Activated CD8-positive, alpha-beta T cell treated with anti-CD3 and anti-CD28 coated beads for 36 hours (primary cell): Measurements from ENCODE around the gene KCNAB1. TPM values are rescaled to one million over a fixed set of nuclear protein-coding genes. Genes with fewer than 3 reads are reported as not detected.

Experiments
- ATAC-seq: fragments of 200-7000 bp; cut with Tn5 transposase; one replicate; pipeline ENCODE4 v1.10.0; 2021; ENCODE audit warnings: mild to moderate bottlenecking, moderate library complexity
- CTCF ChIA-PET: fragments of 350-600 bp; sonication (Branson Sonifier 250); formaldehyde crosslinking; loops from one replicate; lab custom pipeline; 2021; ENCODE audit warnings: antibody characterized with exemption; lab: Charles Lee
- POLR2A ChIA-PET: fragments of 350-600 bp; sonication (Branson Sonifier 250); formaldehyde crosslinking; loops from one replicate; lab custom pipeline; 2021; ENCODE audit warnings: antibody characterized with exemption; lab: Charles Lee
- DNase-seq: peaks from one replicate; pipeline ENCODE4 v3.0.0-alpha.2; 2020
- H3K27ac Mint-ChIP-seq: one replicate; pipeline ENCODE4 v1.8.0; 2021; ENCODE audit warnings: mild to moderate bottlenecking, mixed read lengths
- H3K27me3 Mint-ChIP-seq: one replicate; pipeline ENCODE4 v1.8.0; 2021; ENCODE audit warnings: mixed read lengths
- H3K36me3 Mint-ChIP-seq: one replicate; pipeline ENCODE4 v1.8.0; 2021; ENCODE audit warnings: low read depth, mixed read lengths
- H3K4me1 Mint-ChIP-seq: one replicate; pipeline ENCODE4 v1.8.0; 2021; ENCODE audit warnings: low read depth, mixed read lengths
- H3K4me3 Mint-ChIP-seq: one replicate; pipeline ENCODE4 v1.8.0; 2021; ENCODE audit warnings: mild to moderate bottlenecking, moderate library complexity, mixed read lengths
- H3K9me3 Mint-ChIP-seq: one replicate; pipeline ENCODE4 v1.8.0; 2021; ENCODE audit warnings: mixed read lengths
- intact Hi-C: fragments of 100-400 bp; cut with micrococcal nuclease; formaldehyde crosslinking; loops from one replicate; pipeline ENCODE4 v1.10.0; 2022
- total RNA-seq, 2 experiments: library from RNA; stranded (reverse); gene quantifications; one replicate each; pipeline ENCODE4 v1.2.3, GENCODE V29; 2021
- TF ChIP-seq, protein P1 (sequence below): fragments of 200-600 bp; IDR thresholded peaks from one replicate; pipeline ENCODE4 v1.8.0; 2022; ENCODE audit warnings: antibody characterized with exemption, mild to moderate bottlenecking

The KCNAB1 gene
- total RNA-seq, 2 experiments from 2014 or later: not detected

DNA sequence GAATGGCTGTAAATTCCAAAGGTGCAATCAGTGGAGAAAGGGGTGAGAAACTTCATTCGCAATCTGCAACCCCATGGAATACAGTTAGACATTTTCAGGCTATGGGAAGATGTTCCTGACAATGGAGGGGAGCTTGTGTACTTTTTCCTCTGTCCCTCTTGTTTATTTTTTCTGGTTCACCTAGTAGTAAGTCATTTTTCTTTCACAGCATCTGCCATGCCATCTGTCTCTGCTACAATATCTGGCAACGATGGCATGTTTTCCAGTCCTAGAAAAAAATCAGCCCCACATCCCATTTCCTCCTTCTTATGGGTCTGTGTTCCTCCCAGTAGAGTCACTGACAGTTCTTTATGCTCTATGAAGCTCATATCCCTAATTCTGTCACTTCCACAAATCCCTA, 358.5 kb downstream of the KCNAB1 start:
- Mint-ChIP-seq H3K27me3 (peaks cover 6% of the 10 kb centered on the region), H3K36me3 (no peaks in the 10 kb centered on the region), H3K9me3 (no peaks in the 10 kb centered on the region), H3K4me1 (peaks cover 25% of the 10 kb centered on the region), H3K27ac (no peak overlapping the region), H3K4me3 (no peak overlapping the region)
- DNase-seq: no peak
- intact Hi-C loops: no loop called here
- TF ChIP-seq, protein P1, sequence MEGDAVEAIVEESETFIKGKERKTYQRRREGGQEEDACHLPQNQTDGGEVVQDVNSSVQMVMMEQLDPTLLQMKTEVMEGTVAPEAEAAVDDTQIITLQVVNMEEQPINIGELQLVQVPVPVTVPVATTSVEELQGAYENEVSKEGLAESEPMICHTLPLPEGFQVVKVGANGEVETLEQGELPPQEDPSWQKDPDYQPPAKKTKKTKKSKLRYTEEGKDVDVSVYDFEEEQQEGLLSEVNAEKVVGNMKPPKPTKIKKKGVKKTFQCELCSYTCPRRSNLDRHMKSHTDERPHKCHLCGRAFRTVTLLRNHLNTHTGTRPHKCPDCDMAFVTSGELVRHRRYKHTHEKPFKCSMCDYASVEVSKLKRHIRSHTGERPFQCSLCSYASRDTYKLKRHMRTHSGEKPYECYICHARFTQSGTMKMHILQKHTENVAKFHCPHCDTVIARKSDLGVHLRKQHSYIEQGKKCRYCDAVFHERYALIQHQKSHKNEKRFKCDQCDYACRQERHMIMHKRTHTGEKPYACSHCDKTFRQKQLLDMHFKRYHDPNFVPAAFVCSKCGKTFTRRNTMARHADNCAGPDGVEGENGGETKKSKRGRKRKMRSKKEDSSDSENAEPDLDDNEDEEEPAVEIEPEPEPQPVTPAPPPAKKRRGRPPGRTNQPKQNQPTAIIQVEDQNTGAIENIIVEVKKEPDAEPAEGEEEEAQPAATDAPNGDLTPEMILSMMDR: no peak
- ChIA-PET CTCF (interaction anchor here (1.2 kb wide), 1 partner anchor 11 kb away, joined by 3 read pairs; no protein-coding TSS in a partner anchor), POLR2A (interaction anchor here (0.7 kb wide), 1 partner anchor 336 kb away, joined by 3 read pairs; no protein-coding TSS in a partner anchor)
- ATAC-seq: no peak

DNA sequence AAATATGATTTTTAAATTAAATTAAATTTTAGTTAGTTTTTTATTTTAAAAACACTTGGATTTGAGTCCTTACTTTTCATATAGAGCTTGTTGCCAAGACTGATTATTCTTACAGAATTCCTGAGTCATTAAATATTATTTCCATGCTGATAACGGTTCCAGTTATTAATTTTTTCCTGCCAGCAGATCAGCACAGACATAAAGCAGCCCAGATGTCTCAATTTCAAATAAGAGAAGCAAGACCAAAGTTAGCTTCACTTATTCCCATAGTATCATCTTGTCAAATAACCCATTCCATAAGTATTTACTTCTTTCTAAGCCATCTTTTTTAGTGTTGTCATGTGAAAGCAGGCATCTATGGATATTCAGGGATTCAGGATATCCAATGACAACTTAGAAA, 359.2 kb downstream of the KCNAB1 start:
- TF ChIP-seq, protein P1: no peak
- ATAC-seq (no peak), DNase-seq (no peak)
- intact Hi-C loops: loop anchor here (5.0 kb wide), 1 partner anchor 43 kb away; no protein-coding TSS in a partner anchor
- H3K27ac Mint-ChIP-seq: no peak overlapping the region
- H3K4me1 Mint-ChIP-seq: peaks cover 32% of the 10 kb centered on the region
- ChIA-PET CTCF (interaction anchor here (1.2 kb wide), 1 partner anchor 10 kb away, joined by 3 read pairs; no protein-coding TSS in a partner anchor), POLR2A (interaction anchor here (0.7 kb wide), 1 partner anchor 337 kb away, joined by 3 read pairs; no protein-coding TSS in a partner anchor)
- peaks cover 5% of the 10 kb centered on the region for H3K27me3 Mint-ChIP-seq
- H3K4me3 Mint-ChIP-seq: no peak overlapping the region
- no peaks in the 10 kb centered on the region for H3K36me3 Mint-ChIP-seq
- H3K9me3 Mint-ChIP-seq: no peaks in the 10 kb centered on the region

DNA sequence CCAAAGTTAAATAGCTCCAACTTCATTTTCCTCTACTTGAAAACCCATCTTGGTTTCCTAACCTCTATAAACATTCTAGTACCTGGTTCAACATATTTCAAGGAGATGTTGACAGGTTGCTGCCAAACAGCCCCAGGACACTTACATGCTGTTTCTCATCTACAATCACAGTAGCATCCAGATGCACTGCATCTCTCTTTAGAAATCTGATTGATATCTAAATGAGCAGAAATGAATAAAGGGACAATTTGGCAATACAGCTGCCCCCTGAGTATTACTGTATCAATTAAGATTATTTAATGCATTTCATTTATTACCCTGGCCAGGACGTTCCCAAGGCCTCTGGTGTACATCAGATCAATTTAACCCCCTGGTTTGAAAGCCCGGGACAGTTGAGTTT, 360.6 kb downstream of the KCNAB1 start:
- no peaks in the 10 kb centered on the region for H3K36me3 Mint-ChIP-seq
- H3K4me1 Mint-ChIP-seq: peaks cover 42% of the 10 kb centered on the region
- DNase-seq (no peak), ATAC-seq (no peak)
- no peak overlapping the region for H3K27ac Mint-ChIP-seq
- H3K9me3 Mint-ChIP-seq: no peaks in the 10 kb centered on the region
- peaks cover 2% of the 10 kb centered on the region for H3K27me3 Mint-ChIP-seq
- intact Hi-C loops: loop anchor here (5.0 kb wide), 1 partner anchor 41 kb away; no protein-coding TSS in a partner anchor
- H3K4me3 Mint-ChIP-seq: no peak overlapping the region
- ChIA-PET CTCF (interaction anchor here (1.1 to 2.3 kb wide), 7 partner anchors 8 to 331 kb away, joined by 3 to 7 read pairs (median 4); no protein-coding TSS in a partner anchor), POLR2A (no interaction called here)
- TF ChIP-seq, protein P1: no peak

DNA sequence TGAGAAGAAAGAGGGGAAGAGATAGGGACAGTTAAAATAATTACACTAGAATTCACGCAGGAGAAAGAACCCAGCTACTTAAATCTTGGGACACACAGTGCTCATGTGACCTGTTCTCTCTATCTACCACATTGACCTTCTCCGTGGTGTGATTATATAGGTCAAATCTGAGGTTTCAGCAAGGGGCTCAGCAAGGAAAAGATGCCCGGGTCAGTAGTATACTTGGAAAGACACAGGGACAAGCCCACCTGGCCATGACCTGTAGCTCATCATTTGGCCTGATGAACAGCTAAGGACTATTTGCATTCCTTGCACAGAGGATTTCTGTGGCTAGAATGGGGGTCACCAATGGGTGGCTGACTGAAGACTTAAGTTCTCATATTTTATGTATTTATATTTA, 362.6 kb downstream of the KCNAB1 start:
- ATAC-seq (no peak), DNase-seq (no peak)
- intact Hi-C loops: loop anchor here (5.0 kb wide), 1 partner anchor 39 kb away; no protein-coding TSS in a partner anchor
- Mint-ChIP-seq H3K27ac (no peak overlapping the region), H3K4me1 (peaks cover 42% of the 10 kb centered on the region), H3K27me3 (no peaks in the 10 kb centered on the region), H3K36me3 (no peaks in the 10 kb centered on the region), H3K9me3 (no peaks in the 10 kb centered on the region), H3K4me3 (no peak overlapping the region)
- CTCF ChIA-PET: interaction anchor here (0.9 to 3.9 kb wide), 6 partner anchors 9 to 332 kb away, joined by 3 to 24 read pairs (median 5); no protein-coding TSS in a partner anchor
- TF ChIP-seq, protein P1: no peak
- POLR2A ChIA-PET: interaction anchor here (1.0 kb wide), 1 partner anchor 189 kb away, joined by 3 read pairs; no protein-coding TSS in a partner anchor

GRCh38 chr3:156483426-156483825, 363.0 kb downstream of the KCNAB1 start:
- no peaks in the 10 kb centered on the region for H3K27me3 Mint-ChIP-seq
- H3K4me3 Mint-ChIP-seq: peak overlapping the region; percentile 68
- CTCF ChIA-PET: interaction anchor here (0.9 to 3.9 kb wide), 5 partner anchors 9 to 333 kb away, joined by 3 to 24 read pairs (median 5); no protein-coding TSS in a partner anchor
- H3K27ac Mint-ChIP-seq: peak overlapping the region; percentile 87
- intact Hi-C loops: loop anchor here (5.0 kb wide), 1 partner anchor 39 kb away; no protein-coding TSS in a partner anchor
- peak; percentile 88 for ATAC-seq
- no peaks in the 10 kb centered on the region for H3K36me3 Mint-ChIP-seq
- no peaks in the 10 kb centered on the region for H3K9me3 Mint-ChIP-seq
- TF ChIP-seq, protein P1: no peak
- H3K4me1 Mint-ChIP-seq: peaks cover 42% of the 10 kb centered on the region
- POLR2A ChIA-PET: interaction anchor here (1.0 to 1.3 kb wide), 2 partner anchors 188 to 203 kb away, joined by 3 read pairs; no protein-coding TSS in a partner anchor
- DNase-seq: peak; percentile 10
